ENCODE measurements around the gene HOXB3.

GRCh38 chr17:48609033-48609432 lies 19.0 kb upstream of the HOXB3 start:
- TF ChIP-seq CTCF (IDR thresholded peaks at IDR 0.05) (no peak), POLR2A (IDR thresholded peaks at IDR 0.05; ENCODE audit: low read depth) (no peak)
